Left cardiac atrium (tissue), 4 donors: ENCODE results near the gene MFSD6L. TPM values are rescaled to one million over a fixed set of nuclear protein-coding genes. Genes with fewer than 3 reads are reported as not detected.
"Not testable (repeated sequence)": the region's sequence is repeated elsewhere in the genome, so short reads cannot be mapped to it uniquely, and the experiment has no call there.

ENCODE experiments used
- ATAC-seq, 2 donors: fragments of 200-7000 bp; cut with Tn5 transposase; one replicate each; pipeline ENCODE4 v1.9.1; 2020; ENCODE audit warnings: mild to moderate bottlenecking in 2 of 2, moderate library complexity in 2 of 2
- DNase-seq: peaks from one replicate; pipeline ENCODE4 v3.0.0-alpha.2; 2020
- intact Hi-C, 2 donors: fragments of 100-400 bp; cut with DNase I; formaldehyde crosslinking; loops; one replicate each; pipeline versions ENCODE4 v1.14.1 to v1.15.1; 2022 to 2023
- total RNA-seq, 2 donors: library from RNA; stranded (reverse); fragmentation: NEBNext Ultra II Directional; extraction: Animal tissue kit (Norgen Biotek cat#: 25700); gene quantifications; one replicate each; pipeline ENCODE4 v1.2.1, GENCODE V29; 2021
- donor health status: DM: no; HTN: yes; CAD: no.
- donor health status: DM: no; HTN: yes; CAD: no; lungs with severe emphysema.
- donor health status: DM: yes; HTN: yes; CAD: no.
- donor health status: Dilated cardiomyopathy.

The MFSD6L gene
- total RNA-seq, 2 donors from 2014 or later = not detected

DNA sequence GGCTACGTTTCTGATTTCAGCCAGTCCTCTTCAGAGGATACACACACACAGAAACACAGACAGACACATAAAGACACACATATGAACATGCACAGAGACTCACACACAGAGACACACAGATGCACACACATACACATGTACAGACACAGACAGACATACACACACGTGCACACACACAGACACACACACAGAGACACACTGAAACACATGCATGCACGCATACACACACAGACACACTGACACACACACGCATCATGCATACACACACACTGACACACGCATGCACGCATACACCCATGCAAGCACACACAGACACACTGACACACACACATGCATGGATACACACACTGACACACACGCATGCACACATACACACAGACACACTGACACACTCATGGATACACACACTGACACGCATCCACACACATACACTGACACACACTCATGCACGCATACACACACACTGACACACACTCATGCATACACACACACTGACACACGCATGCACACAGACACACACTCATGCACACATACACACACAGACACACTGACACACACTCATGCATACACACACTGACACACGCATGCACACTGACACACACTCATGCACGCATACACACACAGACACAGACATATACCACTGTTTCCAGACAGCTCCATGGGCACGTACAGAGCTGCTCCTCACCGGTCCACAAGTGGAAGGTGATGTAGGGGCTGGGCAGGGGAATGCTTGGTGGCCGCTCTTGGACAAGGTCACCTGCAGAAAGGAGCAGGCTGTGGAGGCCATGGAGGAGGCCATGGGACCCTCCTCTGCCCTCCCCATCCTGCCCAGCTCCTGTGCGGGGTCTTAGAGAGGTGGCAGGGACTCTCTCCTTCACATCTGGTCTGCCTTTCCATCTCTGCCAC lies 30.1 kb upstream of the MFSD6L start:
- intact Hi-C loops = no loop called here
- no peak for ATAC-seq
- DNase-seq = no peak

DNA sequence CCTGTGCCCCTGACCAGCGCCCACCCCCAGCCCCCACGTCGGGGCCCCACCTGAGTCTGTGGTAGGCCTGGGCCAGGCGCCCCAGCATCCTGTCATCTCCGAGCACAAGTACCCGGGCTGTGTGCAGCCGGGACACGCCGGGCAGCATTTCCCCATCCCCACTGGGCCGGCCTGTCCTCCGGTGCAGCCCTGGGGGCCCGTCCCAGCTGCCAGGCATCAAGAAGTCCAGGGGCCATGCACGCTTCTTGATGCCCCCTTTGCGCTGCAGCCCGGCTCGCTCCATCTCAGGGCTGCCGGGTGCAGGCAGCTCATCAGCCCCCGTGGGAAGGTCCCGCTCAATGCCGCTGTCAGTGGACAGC lies 29.3 kb upstream of the MFSD6L start:
- ATAC-seq (no peak), DNase-seq (no peak)
- intact Hi-C loops = no loop called here

DNA sequence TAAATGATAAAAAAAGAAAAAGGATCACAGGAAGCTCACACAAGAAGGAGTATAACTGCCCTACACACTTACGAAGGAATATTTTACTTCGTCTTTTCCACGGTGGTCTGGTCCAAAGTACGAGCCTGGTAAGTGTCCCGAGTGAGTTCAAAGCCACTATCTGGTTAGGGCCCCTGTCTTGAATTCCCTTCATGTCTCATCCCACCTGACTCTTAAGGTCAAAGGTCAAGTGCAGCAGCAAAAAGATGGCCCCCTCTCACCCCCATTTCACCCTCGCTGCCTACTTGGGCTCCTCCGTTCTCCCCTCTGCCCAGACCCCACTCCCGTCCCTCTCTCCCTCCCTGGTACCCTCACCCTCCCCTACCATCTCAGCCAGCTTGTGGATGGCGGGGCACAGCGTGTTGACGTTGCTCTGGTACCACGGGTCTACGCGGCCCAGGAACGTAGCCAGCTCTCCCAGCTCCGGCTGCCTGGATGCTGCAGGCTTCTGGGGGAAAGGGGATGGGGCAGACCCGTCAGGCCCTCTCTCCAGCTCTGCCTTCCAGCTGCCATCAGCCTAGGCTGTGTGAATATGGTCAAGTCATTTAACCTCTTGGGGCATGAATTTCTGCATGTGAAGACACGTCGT lies 27.8 kb upstream of the MFSD6L start:
- ATAC-seq = no peak
- DNase-seq = no peak
- intact Hi-C loops = no loop called here

DNA sequence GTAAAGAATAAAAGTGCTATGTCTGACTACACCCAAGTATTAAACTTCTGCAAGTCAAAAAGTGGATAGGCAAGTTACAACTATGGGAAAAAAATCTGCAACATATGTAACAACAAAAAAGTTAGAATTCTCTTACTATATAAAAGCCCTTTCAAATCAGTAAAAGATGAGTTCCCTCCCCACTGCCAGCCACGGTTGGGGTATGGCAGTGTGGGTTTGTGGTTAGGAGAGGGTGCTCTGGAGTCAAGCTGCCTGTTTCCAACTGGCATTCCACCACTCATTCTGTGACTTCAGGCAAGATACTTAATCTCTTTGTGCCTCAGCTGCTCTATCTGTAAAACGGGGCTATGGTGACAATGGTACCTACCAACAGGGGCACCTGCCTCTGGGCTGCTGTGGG lies 26.6 kb upstream of the MFSD6L start:
- DNase-seq = no peak
- no peak for ATAC-seq
- intact Hi-C loops = no loop called here

DNA sequence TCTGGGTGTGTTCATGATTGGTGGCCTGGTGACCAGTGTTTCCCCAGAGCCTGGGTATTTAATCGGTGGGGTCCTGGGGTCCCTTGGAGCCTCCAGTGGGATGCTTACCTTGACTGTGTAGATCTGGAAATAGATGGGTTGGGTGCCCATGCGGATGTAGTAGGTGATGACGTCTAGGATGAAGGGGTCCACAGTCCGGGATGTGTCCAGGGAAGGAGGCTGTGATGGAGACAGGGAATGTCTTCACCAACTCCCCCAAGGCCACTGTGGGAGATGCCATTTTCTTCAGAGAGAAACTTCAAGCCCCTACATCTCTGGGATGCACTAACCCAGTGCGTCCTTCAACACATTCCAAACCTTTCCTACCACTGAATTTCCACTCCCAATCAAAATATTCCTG lies 24.1 kb upstream of the MFSD6L start:
- ATAC-seq (no peak), DNase-seq (no peak)
- intact Hi-C loops = no loop called here

DNA sequence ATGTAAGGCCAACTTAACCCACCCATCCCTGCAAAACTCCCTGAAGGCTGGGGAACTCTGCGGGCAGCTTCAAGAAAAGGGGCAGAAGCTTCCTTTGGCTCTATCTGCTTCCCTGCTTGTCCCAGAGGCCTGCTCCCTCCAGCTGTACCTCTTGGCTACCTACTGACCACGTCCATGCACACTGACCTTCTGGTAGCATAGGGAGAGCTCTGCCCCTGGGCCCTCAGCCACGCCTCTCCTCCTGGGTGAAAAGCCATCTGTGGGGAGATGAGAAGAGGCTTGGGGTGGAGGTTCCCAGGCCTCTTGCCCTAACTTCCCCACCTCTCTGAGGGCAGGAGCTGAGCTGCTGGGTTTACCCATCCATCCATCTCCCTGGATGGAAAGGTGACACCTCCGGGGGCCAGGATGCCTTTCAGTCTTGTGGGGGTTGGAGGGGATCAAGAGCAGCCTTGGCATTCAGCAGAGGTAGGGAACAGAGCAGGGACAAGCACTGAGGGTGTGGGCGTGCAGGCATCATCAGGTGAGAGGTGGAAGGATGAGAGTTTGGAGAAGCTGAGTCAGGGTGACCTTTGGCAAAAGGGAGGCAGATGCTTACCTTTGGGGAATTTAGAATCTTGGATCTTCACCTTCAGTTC lies 23.4 kb upstream of the MFSD6L start:
- intact Hi-C loops = no loop called here
- DNase-seq (no peak), ATAC-seq (no peak)

DNA sequence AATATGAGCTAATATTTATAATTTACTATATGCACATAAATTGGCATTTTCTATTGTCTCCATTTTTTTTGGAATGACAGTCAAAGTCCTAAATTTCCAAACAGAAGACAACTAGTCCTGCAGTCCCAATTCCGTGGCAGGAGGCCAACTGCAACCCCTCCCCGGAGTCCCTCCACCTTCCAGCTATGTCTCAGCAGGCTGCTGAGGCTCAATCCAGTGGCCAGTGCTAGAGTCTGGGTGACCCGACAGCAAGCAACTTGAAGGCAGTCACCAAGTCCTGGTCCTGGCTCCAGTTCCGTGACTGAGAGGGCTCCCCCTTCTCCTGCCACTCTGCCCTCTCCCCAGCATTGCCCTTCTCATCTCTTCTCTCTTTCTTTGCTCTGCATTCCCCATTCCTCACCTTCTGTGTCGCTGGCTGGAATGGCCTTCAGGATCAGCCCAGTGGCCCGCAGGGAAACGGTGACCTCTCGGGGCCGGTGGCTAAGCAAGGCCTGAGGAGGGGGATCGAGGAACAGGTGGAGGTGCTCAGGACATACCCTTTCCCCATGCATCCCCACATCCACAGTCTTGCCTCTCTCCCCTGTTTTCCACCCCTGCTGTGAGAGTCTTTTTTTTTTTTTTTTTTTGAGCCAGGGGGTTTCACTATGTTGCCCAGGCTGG lies 22.4 kb upstream of the MFSD6L start:
- intact Hi-C loops = no loop called here
- ATAC-seq (no peak), DNase-seq (no peak)

DNA sequence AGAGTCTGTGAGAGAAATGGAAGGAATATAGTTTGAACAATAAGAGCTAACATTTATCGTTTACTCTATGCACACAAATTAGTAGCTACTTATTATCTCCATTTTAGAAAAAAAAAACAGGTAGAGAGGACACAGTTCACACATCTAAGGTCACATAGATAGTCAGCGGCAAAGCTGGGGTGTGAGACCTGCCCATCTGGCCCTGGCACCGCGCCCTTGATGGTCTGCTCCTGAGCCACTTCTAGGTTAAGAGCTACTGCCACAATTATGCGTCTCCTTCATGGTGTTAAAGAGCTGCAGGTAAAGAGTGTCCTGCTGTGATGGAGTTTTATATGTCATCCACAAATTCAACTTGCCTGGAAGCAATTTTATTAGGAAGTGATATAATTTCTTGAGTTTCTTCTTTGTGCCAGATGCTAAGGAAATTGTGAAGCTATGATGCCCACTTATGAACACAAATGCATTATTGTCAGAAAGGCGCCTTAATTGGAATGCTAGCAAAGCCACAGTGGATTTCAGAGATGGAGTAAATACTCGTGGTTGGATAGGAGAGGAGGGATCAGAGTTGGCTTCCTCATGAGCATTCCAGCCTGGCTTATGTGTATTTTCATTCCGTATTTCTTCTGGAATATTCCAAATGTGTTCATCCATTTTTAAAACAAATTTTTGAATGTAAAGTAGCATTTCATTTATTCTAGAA lies 21.3 kb upstream of the MFSD6L start:
- ATAC-seq (no peak), DNase-seq (no peak)
- intact Hi-C loops = no loop called here

DNA sequence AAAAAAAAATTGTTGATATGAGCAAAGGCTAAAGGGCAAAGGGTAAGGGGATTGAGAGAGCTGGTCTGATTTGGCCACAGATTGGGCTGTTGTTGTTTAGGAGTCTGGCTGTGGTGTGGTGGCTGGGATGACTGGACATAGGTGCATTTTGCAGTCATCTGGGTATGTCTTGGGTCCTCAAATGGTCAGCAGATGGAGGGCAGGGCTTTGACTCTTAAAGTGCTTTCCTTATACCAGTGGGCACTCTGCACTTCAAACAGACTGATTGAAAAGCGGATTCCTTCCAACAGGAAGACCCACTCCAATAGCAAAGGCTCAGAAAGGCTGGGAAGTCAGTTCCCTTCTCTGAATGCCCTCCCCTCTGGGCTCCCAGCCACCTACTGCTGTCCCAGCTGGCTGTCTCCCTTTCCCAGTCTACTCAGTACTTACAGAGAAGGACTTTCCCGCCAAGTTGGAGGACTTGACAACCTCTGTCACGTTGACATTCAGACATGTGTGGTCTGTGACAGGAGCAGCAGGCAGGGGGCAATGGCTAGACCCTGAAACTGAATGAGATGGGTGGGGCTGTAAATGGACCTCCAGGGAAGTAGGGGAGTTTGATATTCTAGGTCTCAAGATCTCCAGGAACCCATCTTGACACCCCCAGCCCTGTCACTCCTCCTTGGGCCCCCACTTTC lies 19.6 kb upstream of the MFSD6L start:
- ATAC-seq = no peak
- no peak for DNase-seq
- intact Hi-C loops = no loop called here

DNA sequence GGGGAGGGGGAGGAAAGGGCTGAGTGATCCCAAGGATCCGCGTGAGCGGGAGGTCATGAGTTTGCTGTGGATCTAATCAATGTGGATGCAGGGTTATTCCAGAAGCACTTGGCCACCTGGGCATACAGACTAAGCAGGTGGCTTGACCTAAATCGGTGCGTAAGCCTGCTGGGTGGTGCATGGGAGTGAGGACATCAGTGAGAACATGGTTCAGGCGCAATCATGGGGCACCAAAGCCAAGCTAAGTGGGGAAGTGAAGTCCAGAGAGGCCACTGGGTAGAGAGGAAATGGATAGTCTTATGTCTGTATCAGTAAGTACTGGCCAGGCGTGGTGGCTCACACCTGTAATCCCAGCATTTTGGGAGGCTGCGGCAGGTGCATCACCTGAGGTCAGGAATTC lies 18.9 kb upstream of the MFSD6L start:
- intact Hi-C loops = no loop called here
- no peak for ATAC-seq

DNA sequence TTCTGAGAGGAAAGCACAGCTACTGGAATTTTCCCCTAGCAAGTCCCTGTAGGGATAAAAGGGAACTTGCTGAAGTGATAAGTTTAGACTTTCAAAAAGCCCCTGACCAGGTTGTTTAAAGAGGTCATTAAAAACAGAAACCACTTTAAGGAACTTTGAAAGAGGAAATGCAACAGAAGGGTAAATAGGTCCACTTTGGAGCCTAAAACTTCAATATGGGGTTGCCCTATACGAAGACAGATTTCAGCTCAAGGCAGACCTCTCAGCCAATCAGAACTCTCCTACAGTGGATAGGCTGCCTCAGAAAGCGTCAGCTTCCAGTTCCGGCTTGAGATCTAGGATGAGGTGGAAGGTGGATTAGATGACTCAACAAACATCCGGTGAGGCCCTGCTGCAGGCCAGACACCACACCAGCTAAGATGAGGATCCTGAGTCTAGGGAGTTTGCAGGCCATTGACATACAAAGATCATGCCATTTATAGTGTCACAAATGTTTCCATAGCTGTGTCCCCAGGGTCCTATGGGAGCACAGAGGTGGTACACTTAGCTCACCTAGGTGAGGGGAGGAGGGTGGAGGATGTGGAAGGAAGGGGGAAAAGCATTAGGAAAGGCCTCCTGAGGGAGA lies 7.9 kb upstream of the MFSD6L start:
- peak in 1 of 2 donors; percentile 54 for ATAC-seq
- intact Hi-C loops = loop anchor here in 1 of 2 donors (5.0 kb wide), 1 partner anchor 85 kb away; no protein-coding TSS in a partner anchor
- no peak for DNase-seq

More for the DNA sequence above, 18.9 kb upstream of the MFSD6L start:
- DNase-seq = no peak

DNA sequence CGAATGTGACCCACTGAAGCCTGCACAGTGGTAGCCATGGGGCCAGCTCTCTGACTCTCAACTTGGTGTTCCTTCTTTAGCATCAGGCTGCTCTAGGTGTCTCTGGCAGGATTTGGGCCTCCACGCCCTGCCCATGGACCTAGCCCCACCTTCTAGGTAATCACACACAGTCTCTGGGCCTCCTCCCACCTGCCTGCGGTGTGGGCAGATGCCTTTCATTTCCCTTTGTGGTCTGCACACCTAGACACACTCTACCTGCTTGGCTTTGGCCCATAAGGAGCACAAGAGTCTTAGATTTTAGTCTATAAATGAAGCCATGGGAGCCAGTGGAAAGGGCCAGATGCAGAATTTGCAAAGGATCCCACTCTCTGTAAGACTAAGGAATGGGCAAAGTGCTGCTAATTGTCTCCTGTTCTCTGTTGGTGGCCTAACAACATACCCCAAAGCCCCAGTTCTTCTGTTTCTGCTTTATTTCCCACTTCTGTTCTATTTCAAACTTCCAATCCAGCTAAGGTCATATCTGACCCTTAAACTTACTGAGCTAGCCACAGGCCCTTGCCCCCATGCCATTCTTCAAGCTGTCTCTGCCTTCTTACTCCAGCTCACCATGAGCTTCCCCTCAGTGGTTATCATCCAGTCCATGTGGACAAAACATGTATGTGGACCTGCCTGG lies 7.2 kb upstream of the MFSD6L start:
- DNase-seq = no peak
- intact Hi-C loops = loop anchor here in 1 of 2 donors (5.0 kb wide), 1 partner anchor 86 kb away; no protein-coding TSS in a partner anchor
- ATAC-seq = no peak

DNA sequence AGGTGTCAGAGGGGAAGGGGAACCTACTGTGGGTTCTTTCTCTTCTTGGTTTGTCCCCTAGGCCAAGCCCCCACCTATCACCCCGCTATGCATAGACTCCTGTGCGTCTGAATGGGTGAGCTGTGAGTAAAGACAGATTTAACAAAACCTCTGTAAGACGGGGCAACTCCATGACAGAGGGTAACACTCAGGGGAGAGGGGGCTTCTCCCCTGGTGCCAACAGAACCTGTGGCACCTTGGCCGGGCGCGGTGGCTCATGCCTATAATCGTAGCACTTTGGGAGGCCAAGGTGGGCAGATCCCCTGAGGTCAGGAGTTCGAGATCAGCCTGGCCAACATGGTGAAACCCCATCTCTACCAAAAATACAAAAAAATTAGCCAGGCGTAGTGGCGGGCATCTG lies 6.2 kb upstream of the MFSD6L start:
- not testable (repeated sequence) for ATAC-seq, DNase-seq
- intact Hi-C loops = loop anchor here in 1 of 2 donors (5.0 kb wide), 1 partner anchor 87 kb away; no protein-coding TSS in a partner anchor

DNA sequence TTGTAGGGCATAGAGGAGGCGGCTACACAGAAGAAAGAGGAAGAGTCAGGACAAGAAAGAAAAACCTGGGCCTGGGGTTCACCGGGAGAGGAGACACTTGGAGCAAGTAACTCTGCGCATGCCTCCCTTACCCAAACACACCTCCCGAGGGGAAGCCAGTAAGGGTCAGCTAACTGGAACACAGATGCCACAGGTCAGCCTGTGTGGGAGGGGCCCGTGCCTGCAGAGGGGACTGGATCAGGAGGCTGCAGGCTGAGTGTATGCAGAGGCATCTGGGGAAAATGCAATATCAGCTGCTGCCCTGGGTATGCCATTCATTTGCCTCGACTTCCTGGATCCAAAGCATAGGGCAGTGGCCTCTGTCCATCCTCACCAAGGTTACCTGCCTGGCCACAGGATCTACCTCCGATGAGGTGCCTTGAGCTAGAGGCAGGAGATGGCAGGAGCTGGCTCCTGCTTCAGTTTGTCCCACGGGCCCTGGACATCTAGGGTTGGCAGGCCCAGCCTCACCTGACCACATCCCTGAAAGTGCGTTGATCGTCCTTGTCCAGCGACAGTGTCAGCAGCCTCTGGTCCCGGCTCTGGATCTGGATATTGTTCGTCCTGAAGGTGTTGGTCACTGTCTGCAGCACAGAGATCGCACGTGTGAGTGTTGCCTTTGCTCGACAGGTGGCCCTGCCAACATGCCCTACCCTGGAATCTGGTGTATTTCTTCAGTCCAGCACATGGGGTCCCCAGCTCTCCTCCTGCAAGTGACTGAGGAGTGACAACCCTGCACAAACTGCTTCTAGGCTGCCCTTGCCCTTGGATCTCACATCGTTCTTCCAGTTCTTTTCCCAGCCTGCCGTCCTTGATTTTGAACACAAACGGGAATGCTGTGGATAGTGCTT lies 4.6 kb upstream of the MFSD6L start:
- intact Hi-C loops = no loop called here
- peak in 1 of 2 donors; percentile 66 for ATAC-seq
- DNase-seq = no peak

DNA sequence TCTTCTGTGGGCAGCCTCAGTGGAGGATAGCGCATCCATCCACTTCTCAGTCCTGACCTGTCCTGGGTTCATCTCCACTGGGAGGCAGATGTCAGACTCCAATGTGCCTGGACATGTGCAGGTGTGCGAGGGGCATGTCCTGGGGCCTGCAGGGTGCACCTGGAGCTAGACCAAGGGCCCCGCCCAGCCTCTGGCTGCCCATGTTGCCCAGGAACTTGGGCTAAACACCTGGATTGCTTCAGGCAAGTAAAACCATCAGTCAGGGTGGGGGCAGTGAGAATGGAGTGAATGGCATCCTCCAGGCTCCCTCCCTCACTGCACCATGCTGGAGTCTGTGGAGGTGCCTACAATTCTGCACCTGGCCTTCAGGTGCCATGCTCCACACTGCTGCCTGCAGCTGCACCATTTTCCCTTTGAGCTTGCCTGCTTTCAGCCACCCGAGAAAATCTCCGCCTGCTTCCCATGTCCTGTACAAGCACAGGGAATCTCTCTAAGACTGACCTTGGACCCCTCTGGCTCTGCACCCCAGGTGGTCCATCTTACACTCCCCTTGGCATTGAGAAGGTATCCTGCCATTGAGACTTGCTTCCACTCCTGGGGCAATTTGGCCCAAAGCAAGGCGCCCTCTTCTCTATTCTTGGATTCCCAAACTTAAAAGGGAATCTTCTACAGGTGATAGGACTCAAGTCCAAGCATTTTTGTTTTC lies 2.1 kb upstream of the MFSD6L start:
- no peak for ATAC-seq
- DNase-seq = no peak
- intact Hi-C loops = no loop called here

DNA sequence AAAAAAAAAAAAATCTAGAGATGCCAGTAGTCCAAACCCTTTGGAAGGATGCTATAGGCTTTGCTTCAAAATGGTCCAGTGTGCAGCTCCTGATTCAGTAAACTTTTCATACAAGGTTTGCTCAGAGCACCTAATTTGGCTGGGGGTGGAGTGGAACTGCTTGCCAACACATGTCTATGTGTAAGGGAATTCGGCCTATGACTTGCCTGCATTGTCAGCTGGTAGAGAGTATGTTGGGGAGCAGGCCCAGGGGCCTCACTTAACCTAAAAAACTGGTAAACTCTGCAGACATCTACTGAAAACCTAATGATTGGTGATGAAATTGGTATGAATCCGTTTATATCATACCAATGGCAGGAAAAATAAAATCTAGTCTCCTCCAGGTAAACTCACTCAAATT lies 1.5 kb upstream of the MFSD6L start:
- DNase-seq (no peak), ATAC-seq (no peak)
- intact Hi-C loops = no loop called here
